ENCODE results near the gene IL25.

DNA sequence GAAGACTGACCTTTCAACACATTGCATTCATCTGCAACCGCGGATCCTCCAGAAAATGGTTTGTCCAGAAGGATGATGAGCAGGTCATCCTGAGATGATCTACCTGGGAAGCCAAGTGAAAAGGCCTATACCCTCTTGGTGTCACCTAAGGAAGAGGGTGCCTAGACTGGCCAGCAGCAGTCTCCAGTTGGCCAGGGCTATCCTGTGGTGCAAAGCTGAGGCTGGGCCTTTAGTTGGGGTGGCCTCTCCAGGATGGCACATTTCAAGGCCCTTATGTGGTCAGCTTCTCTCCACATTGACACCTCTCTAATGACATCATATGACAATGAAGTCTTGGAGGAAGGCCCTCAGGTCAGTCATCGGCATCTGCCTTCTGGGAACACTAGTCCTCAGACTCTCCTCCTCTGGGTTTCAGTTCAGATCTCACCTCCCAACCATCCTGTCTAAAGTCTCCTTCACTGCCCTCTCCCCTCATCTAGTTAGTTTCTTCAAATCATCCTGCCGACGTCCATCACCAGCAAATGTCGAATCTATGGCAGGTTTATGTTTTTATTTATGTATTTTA, 16.7 kb upstream of the IL25 start:
- TF ChIP-seq, protein P1, sequence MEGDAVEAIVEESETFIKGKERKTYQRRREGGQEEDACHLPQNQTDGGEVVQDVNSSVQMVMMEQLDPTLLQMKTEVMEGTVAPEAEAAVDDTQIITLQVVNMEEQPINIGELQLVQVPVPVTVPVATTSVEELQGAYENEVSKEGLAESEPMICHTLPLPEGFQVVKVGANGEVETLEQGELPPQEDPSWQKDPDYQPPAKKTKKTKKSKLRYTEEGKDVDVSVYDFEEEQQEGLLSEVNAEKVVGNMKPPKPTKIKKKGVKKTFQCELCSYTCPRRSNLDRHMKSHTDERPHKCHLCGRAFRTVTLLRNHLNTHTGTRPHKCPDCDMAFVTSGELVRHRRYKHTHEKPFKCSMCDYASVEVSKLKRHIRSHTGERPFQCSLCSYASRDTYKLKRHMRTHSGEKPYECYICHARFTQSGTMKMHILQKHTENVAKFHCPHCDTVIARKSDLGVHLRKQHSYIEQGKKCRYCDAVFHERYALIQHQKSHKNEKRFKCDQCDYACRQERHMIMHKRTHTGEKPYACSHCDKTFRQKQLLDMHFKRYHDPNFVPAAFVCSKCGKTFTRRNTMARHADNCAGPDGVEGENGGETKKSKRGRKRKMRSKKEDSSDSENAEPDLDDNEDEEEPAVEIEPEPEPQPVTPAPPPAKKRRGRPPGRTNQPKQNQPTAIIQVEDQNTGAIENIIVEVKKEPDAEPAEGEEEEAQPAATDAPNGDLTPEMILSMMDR (IDR thresholded peaks at IDR 0.05 in 4 of 5, conservative IDR thresholded peaks at IDR 0.05 in 1 of 5), result no peak
- no peak for TF ChIP-seq POLR2A (IDR thresholded peaks at IDR 0.05)

Data from gastrocnemius medialis (tissue), 4 donors.